ENCODE measurements around the gene GPS2.

- no peak for TF ChIP-seq CTCF (IDR thresholded peaks at IDR 0.05)
- TF ChIP-seq POLR2A (IDR thresholded peaks at IDR 0.05) = no peak
Measured at GRCh38 chr17:7283471-7284216, 31.5 kb downstream of the GPS2 start.

Data from uterus (tissue), 2 donors.